ENCODE data around the gene ARID1B. TPM values are rescaled to one million over a fixed set of nuclear protein-coding genes. Genes with fewer than 3 reads are reported as not detected.
A peak's percentile ranks its signal among the peaks of the same experiment; 100 is the strongest.

Gene ARID1B
- total and polyA plus RNA-seq, 5 donors, result 18.3 to 59.6 (median 53.8) TPM

- no peak overlapping the region for H3K27ac ChIP-seq (ENCODE audit: low read length)
- DNase-seq (no peak), ATAC-seq (no peak)
- no peak overlapping the region for H3K4me3 ChIP-seq (ENCODE audit: low read length)
- H3K4me1 ChIP-seq (ENCODE audit: control insufficient read depth, insufficient read depth, low read length), result peaks cover 11% of the 10 kb centered on the region
- H3K9me3 ChIP-seq (ENCODE audit: control insufficient read depth, low read length), result no peaks in the 10 kb centered on the region
- no peaks in the 10 kb centered on the region for H3K27me3 ChIP-seq (ENCODE audit: control insufficient read depth, insufficient read depth)
- intact Hi-C loops (cut with DNase I), result no loop called here
- WGBS, result 71% methylated on average over 7 of the region's 7 CpGs
These were observed 291.6 kb downstream of the ARID1B start for GRCh38 chr6:157068691-157069324.

- no peak for DNase-seq
- ATAC-seq, result no peak
- 91% methylated on average over 5 of the region's 5 CpGs for WGBS
- intact Hi-C loops (cut with DNase I), result no loop called here
- no peak overlapping the region for H3K27ac ChIP-seq (ENCODE audit: low read length)
- H3K4me1 ChIP-seq (ENCODE audit: control insufficient read depth, insufficient read depth, low read length), result peaks cover 8% of the 10 kb centered on the region
- H3K9me3 ChIP-seq (ENCODE audit: control insufficient read depth, low read length), result no peaks in the 10 kb centered on the region
- H3K4me3 ChIP-seq (ENCODE audit: low read length), result no peak overlapping the region
- no peaks in the 10 kb centered on the region for H3K27me3 ChIP-seq (ENCODE audit: control insufficient read depth, insufficient read depth)
These were observed 292.4 kb downstream of the ARID1B start for GRCh38 chr6:157069585-157069984.

DNA sequence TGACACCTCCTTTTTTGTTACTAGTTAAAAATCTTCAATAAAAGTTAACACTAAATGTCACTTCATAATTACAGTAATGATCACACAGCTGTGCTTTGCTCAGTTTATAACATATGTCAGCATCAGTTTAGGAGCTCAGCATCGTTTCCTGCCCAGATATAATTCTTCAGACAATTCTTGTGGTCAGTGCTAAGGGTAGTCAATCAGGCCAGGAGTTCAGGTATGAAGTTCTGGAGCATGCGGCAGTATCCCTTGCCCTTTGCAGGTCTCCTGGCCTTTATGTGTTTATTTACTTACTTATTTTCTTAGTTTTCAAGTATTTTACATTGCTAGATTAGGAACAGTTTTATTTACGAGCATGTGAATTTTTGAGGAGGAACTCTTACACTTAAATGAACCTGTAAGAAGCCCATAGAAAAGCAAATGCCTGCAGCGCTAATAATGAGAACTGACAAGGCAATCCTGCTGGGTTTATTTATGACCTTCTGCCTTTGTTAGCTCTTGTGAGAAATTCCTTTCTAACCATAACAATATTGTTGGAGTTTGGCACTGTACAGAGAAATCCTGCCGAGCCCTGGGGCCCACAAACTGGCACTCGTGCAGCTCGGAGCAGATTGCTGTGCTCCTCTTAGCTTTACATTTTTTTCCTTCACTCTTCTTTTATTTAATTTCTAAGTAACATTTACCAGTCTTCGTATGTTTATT lies 293.4 kb downstream of the ARID1B start:
- peaks cover 9% of the 10 kb centered on the region for H3K4me1 ChIP-seq (ENCODE audit: control insufficient read depth, insufficient read depth, low read length)
- intact Hi-C loops (cut with DNase I), result no loop called here

GRCh38 chr6:157072128-157072527 lies 294.9 kb downstream of the ARID1B start:
- Histone ChIP-seq H3K4me3 (ENCODE audit: low read length) (no peak overlapping the region), H3K9me3 (ENCODE audit: control insufficient read depth, low read length) (no peaks in the 10 kb centered on the region), H3K27me3 (ENCODE audit: control insufficient read depth, insufficient read depth) (no peaks in the 10 kb centered on the region), H3K27ac (ENCODE audit: low read length) (no peak overlapping the region), H3K4me1 (ENCODE audit: control insufficient read depth, insufficient read depth, low read length) (peaks cover 8% of the 10 kb centered on the region)
- 74% methylated on average over 2 of the region's 2 CpGs for WGBS
- DNase-seq (no peak), ATAC-seq (no peak)
- intact Hi-C loops (cut with DNase I), result no loop called here

More for the DNA sequence above, 293.4 kb downstream of the ARID1B start:
- WGBS, result 51% methylated on average over 8 of the region's 8 CpGs
- Histone ChIP-seq H3K9me3 (ENCODE audit: control insufficient read depth, low read length) (no peaks in the 10 kb centered on the region), H3K4me3 (ENCODE audit: low read length) (no peak overlapping the region), H3K27ac (ENCODE audit: low read length) (no peak overlapping the region), H3K27me3 (ENCODE audit: control insufficient read depth, insufficient read depth) (no peaks in the 10 kb centered on the region)
- DNase-seq, result peak in 1 of 3 donors; percentile 40
- ATAC-seq, result no peak

- ATAC-seq (peak in 1 of 2 donors; percentile 37), DNase-seq (no peak)
- H3K27ac ChIP-seq (ENCODE audit: low read length), result no peak overlapping the region
- no peaks in the 10 kb centered on the region for H3K27me3 ChIP-seq (ENCODE audit: control insufficient read depth, insufficient read depth)
- intact Hi-C loops (cut with DNase I), result no loop called here
- WGBS, result 49% methylated on average over 4 of the region's 4 CpGs
- no peaks in the 10 kb centered on the region for H3K9me3 ChIP-seq (ENCODE audit: control insufficient read depth, low read length)
- peaks cover 10% of the 10 kb centered on the region for H3K4me1 ChIP-seq (ENCODE audit: control insufficient read depth, insufficient read depth, low read length)
- no peak overlapping the region for H3K4me3 ChIP-seq (ENCODE audit: low read length)
These were observed 296.4 kb downstream of the ARID1B start for GRCh38 chr6:157073596-157073995.

GRCh38 chr6:157074969-157075368 lies 297.8 kb downstream of the ARID1B start:
- Histone ChIP-seq H3K4me1 (ENCODE audit: control insufficient read depth, insufficient read depth, low read length) (peaks cover 7% of the 10 kb centered on the region), H3K27me3 (ENCODE audit: control insufficient read depth, insufficient read depth) (no peaks in the 10 kb centered on the region), H3K27ac (ENCODE audit: low read length) (no peak overlapping the region), H3K4me3 (ENCODE audit: low read length) (no peak overlapping the region), H3K9me3 (ENCODE audit: control insufficient read depth, low read length) (no peaks in the 10 kb centered on the region)
- no peak for ATAC-seq
- DNase-seq, result no peak
- WGBS, result 71% methylated on average over 1 of the region's 1 CpG
- intact Hi-C loops (cut with DNase I), result no loop called here

DNA sequence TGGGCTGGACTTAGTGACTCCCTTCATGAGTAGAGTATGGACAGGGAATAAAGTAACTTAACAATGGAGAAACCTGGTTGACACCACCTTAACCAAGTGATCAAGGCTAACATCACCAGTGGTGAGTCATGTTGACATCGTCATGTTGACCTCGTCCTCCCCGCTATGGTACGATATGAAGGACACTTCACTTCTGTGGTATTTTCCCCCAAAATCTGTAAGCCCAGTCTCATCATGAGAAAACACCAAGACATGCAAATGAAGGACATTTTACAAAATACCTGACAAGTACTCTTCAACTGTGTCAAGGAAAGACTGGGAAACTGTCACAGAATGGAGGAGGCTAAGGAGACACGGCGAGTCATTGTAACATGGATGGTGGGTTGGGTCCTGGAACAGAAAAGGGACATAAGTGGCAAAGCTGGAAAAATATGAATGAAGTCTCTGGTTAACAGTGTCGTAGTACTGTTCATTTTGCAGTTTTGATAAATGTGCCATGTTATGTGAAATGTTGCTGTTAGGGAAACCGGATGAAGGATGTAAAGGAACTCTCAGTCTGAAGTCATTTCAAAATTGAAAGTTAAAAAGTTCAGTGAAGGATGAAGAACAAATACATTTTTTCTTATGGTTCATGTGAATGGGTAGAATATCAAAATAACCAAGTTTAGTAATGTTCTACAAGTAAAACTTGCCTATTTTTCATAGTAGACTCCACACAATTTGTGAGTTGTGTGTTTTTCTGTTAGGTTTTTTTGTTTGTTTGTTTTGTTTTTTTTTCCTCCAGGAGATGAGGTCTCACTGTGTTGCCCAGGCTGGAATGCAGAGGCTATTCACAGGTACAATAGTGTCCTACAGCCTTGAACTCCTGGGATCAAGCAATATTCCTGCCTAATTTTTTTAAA lies 298.6 kb downstream of the ARID1B start:
- Histone ChIP-seq H3K9me3 (ENCODE audit: control insufficient read depth, low read length) (no peaks in the 10 kb centered on the region), H3K4me3 (ENCODE audit: low read length) (no peak overlapping the region), H3K27ac (ENCODE audit: low read length) (no peak overlapping the region), H3K27me3 (ENCODE audit: control insufficient read depth, insufficient read depth) (no peaks in the 10 kb centered on the region), H3K4me1 (ENCODE audit: control insufficient read depth, insufficient read depth, low read length) (peaks cover 4% of the 10 kb centered on the region)
- no peak for DNase-seq
- 91% methylated on average over 8 of the region's 8 CpGs for WGBS
- intact Hi-C loops (cut with DNase I), result no loop called here
- no peak for ATAC-seq

- DNase-seq (no peak), ATAC-seq (no peak)
- Histone ChIP-seq H3K9me3 (ENCODE audit: control insufficient read depth, low read length) (no peaks in the 10 kb centered on the region), H3K27ac (ENCODE audit: low read length) (no peak overlapping the region), H3K4me3 (ENCODE audit: low read length) (no peak overlapping the region), H3K4me1 (ENCODE audit: control insufficient read depth, insufficient read depth, low read length) (peaks cover 4% of the 10 kb centered on the region), H3K27me3 (ENCODE audit: control insufficient read depth, insufficient read depth) (no peaks in the 10 kb centered on the region)
- intact Hi-C loops (cut with DNase I), result no loop called here
These were observed 299.3 kb downstream of the ARID1B start for GRCh38 chr6:157076451-157076822.

- intact Hi-C loops (cut with DNase I), result no loop called here
- no peaks in the 10 kb centered on the region for H3K9me3 ChIP-seq (ENCODE audit: control insufficient read depth, low read length)
- H3K27me3 ChIP-seq (ENCODE audit: control insufficient read depth, insufficient read depth), result no peaks in the 10 kb centered on the region
- H3K4me3 ChIP-seq (ENCODE audit: low read length), result no peak overlapping the region
- no peak for DNase-seq
- 75% methylated on average over 7 of the region's 7 CpGs for WGBS
- H3K27ac ChIP-seq (ENCODE audit: low read length), result no peak overlapping the region
- H3K4me1 ChIP-seq (ENCODE audit: control insufficient read depth, insufficient read depth, low read length), result peaks cover 4% of the 10 kb centered on the region
- peak in 1 of 2 donors; percentile 30 for ATAC-seq
These were observed 300.1 kb downstream of the ARID1B start for GRCh38 chr6:157077251-157077650.

DNA sequence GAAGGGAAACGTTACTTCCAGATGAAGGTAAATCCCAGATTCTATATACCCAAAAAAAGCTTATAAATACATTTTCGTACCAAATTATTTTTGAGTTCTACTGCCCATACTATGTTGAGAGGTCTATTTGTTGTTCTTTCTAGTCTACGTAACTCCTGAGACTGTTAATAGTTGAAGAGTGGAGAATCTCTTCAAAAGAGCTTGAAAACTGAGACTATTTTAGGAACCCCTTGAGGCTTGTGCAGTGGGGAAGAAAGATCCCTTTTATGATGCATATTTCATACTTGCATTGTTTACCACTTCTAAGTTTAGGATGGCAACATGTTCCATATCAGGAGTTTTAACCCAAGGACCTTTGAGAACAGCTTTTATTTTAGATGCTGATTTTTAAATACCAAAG lies 301.1 kb downstream of the ARID1B start:
- Histone ChIP-seq H3K9me3 (ENCODE audit: control insufficient read depth, low read length) (no peaks in the 10 kb centered on the region), H3K27me3 (ENCODE audit: control insufficient read depth, insufficient read depth) (no peaks in the 10 kb centered on the region), H3K4me3 (ENCODE audit: low read length) (no peak overlapping the region), H3K4me1 (ENCODE audit: control insufficient read depth, insufficient read depth, low read length) (peaks cover 6% of the 10 kb centered on the region), H3K27ac (ENCODE audit: low read length) (no peak overlapping the region)
- no peak for ATAC-seq
- 65% methylated on average over 3 of the region's 3 CpGs for WGBS
- intact Hi-C loops (cut with DNase I), result no loop called here
- no peak for DNase-seq

DNA sequence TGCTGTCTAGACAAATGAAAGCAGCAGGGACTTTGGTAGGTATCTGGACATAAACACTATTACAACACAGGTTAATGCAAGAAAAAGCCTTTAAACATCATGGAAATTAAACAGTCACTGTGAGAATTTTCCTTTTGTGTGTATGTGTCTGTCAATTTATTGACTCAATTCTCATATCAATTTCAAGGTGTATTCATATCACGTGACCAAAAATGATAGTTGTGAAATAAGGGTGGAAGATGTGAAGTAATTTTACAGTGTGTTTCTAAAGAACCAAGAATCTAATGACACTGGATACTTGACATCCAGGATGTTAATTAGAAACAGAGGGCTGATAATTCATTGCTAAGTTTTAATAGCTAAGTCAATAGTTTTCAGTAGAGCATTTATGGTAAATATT lies 302.1 kb downstream of the ARID1B start:
- Histone ChIP-seq H3K27ac (ENCODE audit: low read length) (no peak overlapping the region), H3K27me3 (ENCODE audit: control insufficient read depth, insufficient read depth) (no peaks in the 10 kb centered on the region), H3K4me3 (ENCODE audit: low read length) (no peak overlapping the region), H3K9me3 (ENCODE audit: control insufficient read depth, low read length) (no peaks in the 10 kb centered on the region), H3K4me1 (ENCODE audit: control insufficient read depth, insufficient read depth, low read length) (peaks cover 6% of the 10 kb centered on the region)
- WGBS, result 85% methylated on average over 1 of the region's 1 CpG
- no peak for ATAC-seq
- DNase-seq, result no peak
- intact Hi-C loops (cut with DNase I), result no loop called here

All from right cardiac atrium (tissue), 5 donors.